ENCODE measurements around the gene RPIA. TPM values are rescaled to one million over a fixed set of nuclear protein-coding genes. Genes with fewer than 3 reads are reported as not detected.

The RPIA gene
- total RNA-seq, 1 donor from 2014 or later = 11.5 TPM

DNA sequence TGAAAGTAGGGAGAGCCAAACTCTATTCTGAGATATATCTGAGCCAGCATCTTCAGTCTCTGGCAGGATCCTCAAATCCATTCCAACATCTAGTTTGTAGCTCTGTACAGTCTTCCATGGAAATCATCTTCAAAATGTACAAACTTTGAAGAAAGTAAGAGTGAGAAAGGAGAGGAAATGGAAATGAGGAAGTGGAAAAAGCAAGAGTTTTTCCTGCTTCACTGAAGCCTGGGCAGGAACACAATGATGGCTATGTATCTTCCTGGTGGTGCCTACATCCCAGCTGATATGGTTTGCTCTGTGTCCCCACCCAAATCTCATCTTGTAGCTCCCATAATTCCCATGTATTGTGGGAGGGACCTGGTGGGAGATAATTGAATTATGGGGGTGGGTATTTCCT, 4.1 kb upstream of the RPIA start:
- peaks cover 15% of the 10 kb centered on the region for H3K79me2 ChIP-seq (ENCODE audit: low read depth)
- H3K9ac ChIP-seq = no peak overlapping the region
- peaks cover 6% of the 10 kb centered on the region for H3K36me3 ChIP-seq
- peaks cover 4% of the 10 kb centered on the region for H3F3A ChIP-seq (ENCODE audit: low read depth)
- H3K4me1 ChIP-seq = no peaks in the 10 kb centered on the region
- H4K20me1 ChIP-seq (ENCODE audit: low read depth) = no peaks in the 10 kb centered on the region
- H3K27me3 ChIP-seq = no peaks in the 10 kb centered on the region
- no peak overlapping the region for H3K4me2 ChIP-seq
- Mint-ChIP-seq H3K4me3 (no peak overlapping the region), H3K27me3 (ENCODE audit: insufficient read depth, low read depth) (peaks cover 10% of the 10 kb centered on the region), H3K36me3 (peaks cover 32% of the 10 kb centered on the region), H3K27ac (no peak overlapping the region), H3K9me3 (peaks cover 48% of the 10 kb centered on the region), H3K4me1 (peaks cover 18% of the 10 kb centered on the region)
- H3K27ac ChIP-seq = no peak overlapping the region
- H3K9me3 ChIP-seq (ENCODE audit: low read depth) = peaks cover 20% of the 10 kb centered on the region
- H3K4me3 ChIP-seq = no peak overlapping the region
- H2AFZ ChIP-seq (replicated peaks) = no peak overlapping the region
- TF ChIP-seq EZH2 (IDR thresholded peaks at IDR 0.05) (no peak), EZH2phosphoT487 (IDR thresholded peaks at IDR 0.05) (no peak)
- TF ChIP-seq, protein P1, sequence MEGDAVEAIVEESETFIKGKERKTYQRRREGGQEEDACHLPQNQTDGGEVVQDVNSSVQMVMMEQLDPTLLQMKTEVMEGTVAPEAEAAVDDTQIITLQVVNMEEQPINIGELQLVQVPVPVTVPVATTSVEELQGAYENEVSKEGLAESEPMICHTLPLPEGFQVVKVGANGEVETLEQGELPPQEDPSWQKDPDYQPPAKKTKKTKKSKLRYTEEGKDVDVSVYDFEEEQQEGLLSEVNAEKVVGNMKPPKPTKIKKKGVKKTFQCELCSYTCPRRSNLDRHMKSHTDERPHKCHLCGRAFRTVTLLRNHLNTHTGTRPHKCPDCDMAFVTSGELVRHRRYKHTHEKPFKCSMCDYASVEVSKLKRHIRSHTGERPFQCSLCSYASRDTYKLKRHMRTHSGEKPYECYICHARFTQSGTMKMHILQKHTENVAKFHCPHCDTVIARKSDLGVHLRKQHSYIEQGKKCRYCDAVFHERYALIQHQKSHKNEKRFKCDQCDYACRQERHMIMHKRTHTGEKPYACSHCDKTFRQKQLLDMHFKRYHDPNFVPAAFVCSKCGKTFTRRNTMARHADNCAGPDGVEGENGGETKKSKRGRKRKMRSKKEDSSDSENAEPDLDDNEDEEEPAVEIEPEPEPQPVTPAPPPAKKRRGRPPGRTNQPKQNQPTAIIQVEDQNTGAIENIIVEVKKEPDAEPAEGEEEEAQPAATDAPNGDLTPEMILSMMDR (IDR thresholded peaks at IDR 0.05) = no peak
- no peak for DNase-seq (ENCODE audit: low spot score)

DNA sequence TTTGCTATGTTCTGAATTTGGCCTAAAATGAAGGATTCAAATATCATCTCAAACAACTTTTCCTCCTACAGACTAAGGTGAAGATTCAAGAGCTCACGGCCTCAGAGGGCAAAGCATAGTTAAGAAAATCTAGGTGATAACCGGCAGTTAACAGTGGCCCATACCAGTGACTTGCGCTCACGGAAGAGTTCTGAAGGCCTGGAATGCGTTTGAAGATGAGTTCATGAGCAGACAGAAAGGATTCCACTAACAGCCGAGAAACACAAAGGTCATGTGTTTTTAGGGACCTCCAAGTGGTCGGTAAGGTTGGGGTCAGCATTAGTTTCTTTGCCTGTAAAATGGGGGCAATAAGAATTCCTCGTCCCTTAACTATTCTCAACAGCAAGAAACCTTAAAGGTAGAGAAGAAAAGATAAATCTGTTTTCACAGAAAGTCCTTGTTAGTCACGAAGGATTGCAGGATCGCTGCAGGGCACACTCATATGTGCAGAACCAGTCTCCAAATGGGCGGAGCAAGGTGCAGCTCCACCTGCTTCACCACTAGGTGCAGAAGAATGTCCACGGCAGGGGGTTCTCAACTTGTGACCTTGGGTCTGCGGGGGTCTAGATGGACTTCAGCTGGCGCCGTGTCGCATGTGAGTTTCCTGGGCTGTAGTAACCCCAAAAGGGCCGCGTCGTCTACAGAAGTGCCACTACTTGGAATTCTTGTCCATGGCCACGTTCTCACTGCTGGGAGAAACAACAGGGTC, 708 bp upstream of the RPIA start:
- peaks cover 22% of the 10 kb centered on the region for H3K36me3 Mint-ChIP-seq
- Histone ChIP-seq H3K4me2 (peak overlapping the region; percentile 77), H4K20me1 (ENCODE audit: low read depth) (no peaks in the 10 kb centered on the region), H3F3A (ENCODE audit: low read depth) (peaks cover 4% of the 10 kb centered on the region), H3K27me3 (no peaks in the 10 kb centered on the region), H3K4me3 (peak overlapping the region; percentile 73), H3K9ac (peak overlapping the region; percentile 23), H2AFZ (replicated peaks) (peak overlapping the region; percentile 66), H3K4me1 (no peaks in the 10 kb centered on the region), H3K9me3 (ENCODE audit: low read depth) (no peaks in the 10 kb centered on the region), H3K79me2 (ENCODE audit: low read depth) (peaks cover 49% of the 10 kb centered on the region), H3K36me3 (no peaks in the 10 kb centered on the region), H3K27ac (no peak overlapping the region)
- H3K4me1 Mint-ChIP-seq = peaks cover 26% of the 10 kb centered on the region
- H3K27me3 Mint-ChIP-seq (ENCODE audit: insufficient read depth, low read depth) = peaks cover 8% of the 10 kb centered on the region
- peak overlapping the region; percentile 93 for H3K27ac Mint-ChIP-seq
- TF ChIP-seq, protein P1 (IDR thresholded peaks at IDR 0.05) = peak; percentile 19
- no peak for TF ChIP-seq EZH2phosphoT487 (IDR thresholded peaks at IDR 0.05)
- no peak for TF ChIP-seq EZH2 (IDR thresholded peaks at IDR 0.05)
- peak overlapping the region; percentile 91 for H3K4me3 Mint-ChIP-seq
- peaks cover 22% of the 10 kb centered on the region for H3K9me3 Mint-ChIP-seq
- DNase-seq (ENCODE audit: low spot score) = no peak

DNA sequence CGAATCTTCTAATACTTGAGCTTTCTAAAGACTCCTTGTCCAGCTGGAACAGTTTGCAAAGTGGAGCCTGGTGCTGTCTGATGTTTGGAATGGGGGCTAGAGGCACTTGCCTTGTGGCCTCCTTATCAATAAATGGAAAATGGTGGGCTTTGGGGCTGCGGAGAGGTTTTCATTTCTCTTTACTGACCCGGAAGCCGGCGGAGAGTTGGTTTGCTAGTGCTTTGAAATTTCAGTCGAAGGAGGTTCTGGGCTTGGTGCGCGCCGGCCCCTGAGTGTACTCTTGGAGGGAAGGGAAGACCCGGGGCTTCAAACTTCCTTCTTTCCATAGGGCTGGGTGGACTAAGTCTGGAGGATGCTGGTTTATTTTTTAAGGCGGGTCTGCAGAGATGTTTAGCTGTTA, 714 bp downstream of the RPIA start:
- Histone ChIP-seq H3K79me2 (ENCODE audit: low read depth) (peaks cover 63% of the 10 kb centered on the region), H3K27me3 (no peaks in the 10 kb centered on the region), H3K9me3 (ENCODE audit: low read depth) (no peaks in the 10 kb centered on the region), H3K36me3 (no peaks in the 10 kb centered on the region), H3K4me1 (no peaks in the 10 kb centered on the region), H2AFZ (replicated peaks) (peak overlapping the region; percentile 85), H3K27ac (no peak overlapping the region), H3K4me2 (peak overlapping the region; percentile 80), H3K9ac (no peak overlapping the region), H3K4me3 (peak overlapping the region; percentile 73), H3F3A (ENCODE audit: low read depth) (peaks cover 4% of the 10 kb centered on the region), H4K20me1 (ENCODE audit: low read depth) (no peaks in the 10 kb centered on the region)
- TF ChIP-seq, protein P1 (IDR thresholded peaks at IDR 0.05) = no peak
- TF ChIP-seq EZH2phosphoT487 (IDR thresholded peaks at IDR 0.05) = no peak
- TF ChIP-seq EZH2 (IDR thresholded peaks at IDR 0.05) = no peak
- Mint-ChIP-seq H3K27ac (no peak overlapping the region), H3K27me3 (ENCODE audit: insufficient read depth, low read depth) (peaks cover 6% of the 10 kb centered on the region), H3K9me3 (peaks cover 17% of the 10 kb centered on the region), H3K36me3 (peaks cover 19% of the 10 kb centered on the region), H3K4me1 (peaks cover 26% of the 10 kb centered on the region), H3K4me3 (peak overlapping the region; percentile 91)
- DNase-seq (ENCODE audit: low spot score) = no peak
